HCT116 (cell line): ENCODE data around the gene PFKFB2.

ENCODE experiments used
- EZH2 ChIP-seq: fragments of 200-600 bp; sonication (generic); IDR thresholded peaks from 2 replicates; pipeline ENCODE4 v1.6.1; 2017; ENCODE audit warnings: antibody characterized with exemption, mixed run types
- EZH2phosphoT487 ChIP-seq: fragments of 200-600 bp; IDR thresholded peaks from 2 replicates; pipeline ENCODE4 v1.6.1; 2018; ENCODE audit warnings: antibody characterized with exemption, borderline replicate concordance
- POLR2A ChIP-seq: IDR thresholded peaks from 2 replicates; pipeline ENCODE4 v1.7.0; 2011; ENCODE audit warnings: borderline replicate concordance; ENCODE audit not compliant: insufficient read depth, insufficient read length; ENCODE audit errors: extremely low read depth
- POLR2AphosphoS5 ChIP-seq: IDR thresholded peaks from 2 replicates; pipeline ENCODE4 v1.6.1; 2011; ENCODE audit warnings: mild to moderate bottlenecking, low read depth, low read length, moderate library complexity
- RAD21 ChIP-seq: IDR thresholded peaks from 2 replicates; pipeline ENCODE4 v1.6.1; 2012; ENCODE audit warnings: low read depth, mild to moderate bottlenecking
- SP1 ChIP-seq: IDR thresholded peaks from 2 replicates; pipeline ENCODE4 v1.6.1; 2012; ENCODE audit warnings: low read depth
- TCF7L2 ChIP-seq: IDR thresholded peaks from 2 replicates; pipeline ENCODE4 v1.7.0; 2011; ENCODE audit warnings: borderline replicate concordance, inconsistent platforms; ENCODE audit not compliant: insufficient read depth, insufficient read length; ENCODE audit errors: extremely low read depth
- ZNF274 ChIP-seq: fragments of 200-500 bp; sonication (Bioruptor generic); IDR thresholded peaks from 2 replicates; pipeline ENCODE4 v1.6.1; 2014; ENCODE audit warnings: mild to moderate bottlenecking, low read depth, low read length, inconsistent platforms
- TF ChIP-seq, protein P1 (sequence below): IDR thresholded peaks from 2 replicates; pipeline ENCODE4 v1.6.1; 2012; ENCODE audit warnings: low read depth
- TF ChIP-seq, protein P2 (sequence below), 3 experiments: fragments of 200-600 bp in 1 of 3; sonication (generic) in 1 of 3; IDR thresholded peaks in 2 of 3; conservative IDR thresholded peaks in 1 of 3; 2 replicates each; pipeline ENCODE4 v1.5.1; 2012 to 2017; ENCODE audit warnings: low read depth in 2 of 3, low read length in 2 of 3, antibody characterized with exemption in 1 of 3, borderline replicate concordance in 1 of 3, control low read depth in 1 of 3, mild to moderate bottlenecking in 1 of 3, mixed read lengths in 1 of 3, mixed run types in 1 of 3, moderate library complexity in 1 of 3; ENCODE audit not compliant: insufficient read depth in 1 of 3

DNA sequence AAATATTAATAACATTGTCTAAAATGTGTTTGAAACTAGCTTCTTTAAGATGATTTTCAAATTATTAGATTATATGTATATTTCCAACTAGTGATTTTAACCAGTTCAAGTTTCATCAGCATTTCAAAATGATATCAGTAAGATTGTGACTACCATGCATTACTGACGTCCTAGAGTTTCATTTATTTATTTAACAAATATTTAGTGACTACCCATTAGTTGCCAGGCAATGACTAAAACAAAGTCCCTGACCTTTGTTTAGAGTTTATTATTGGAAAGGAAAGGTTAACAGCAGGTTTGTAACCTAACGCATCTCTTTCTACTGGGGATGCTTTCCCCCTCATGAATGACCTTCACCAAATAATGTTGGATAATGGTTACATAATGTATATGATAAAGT is 28.0 kb downstream of the PFKFB2 start:
- TF ChIP-seq, protein P1, sequence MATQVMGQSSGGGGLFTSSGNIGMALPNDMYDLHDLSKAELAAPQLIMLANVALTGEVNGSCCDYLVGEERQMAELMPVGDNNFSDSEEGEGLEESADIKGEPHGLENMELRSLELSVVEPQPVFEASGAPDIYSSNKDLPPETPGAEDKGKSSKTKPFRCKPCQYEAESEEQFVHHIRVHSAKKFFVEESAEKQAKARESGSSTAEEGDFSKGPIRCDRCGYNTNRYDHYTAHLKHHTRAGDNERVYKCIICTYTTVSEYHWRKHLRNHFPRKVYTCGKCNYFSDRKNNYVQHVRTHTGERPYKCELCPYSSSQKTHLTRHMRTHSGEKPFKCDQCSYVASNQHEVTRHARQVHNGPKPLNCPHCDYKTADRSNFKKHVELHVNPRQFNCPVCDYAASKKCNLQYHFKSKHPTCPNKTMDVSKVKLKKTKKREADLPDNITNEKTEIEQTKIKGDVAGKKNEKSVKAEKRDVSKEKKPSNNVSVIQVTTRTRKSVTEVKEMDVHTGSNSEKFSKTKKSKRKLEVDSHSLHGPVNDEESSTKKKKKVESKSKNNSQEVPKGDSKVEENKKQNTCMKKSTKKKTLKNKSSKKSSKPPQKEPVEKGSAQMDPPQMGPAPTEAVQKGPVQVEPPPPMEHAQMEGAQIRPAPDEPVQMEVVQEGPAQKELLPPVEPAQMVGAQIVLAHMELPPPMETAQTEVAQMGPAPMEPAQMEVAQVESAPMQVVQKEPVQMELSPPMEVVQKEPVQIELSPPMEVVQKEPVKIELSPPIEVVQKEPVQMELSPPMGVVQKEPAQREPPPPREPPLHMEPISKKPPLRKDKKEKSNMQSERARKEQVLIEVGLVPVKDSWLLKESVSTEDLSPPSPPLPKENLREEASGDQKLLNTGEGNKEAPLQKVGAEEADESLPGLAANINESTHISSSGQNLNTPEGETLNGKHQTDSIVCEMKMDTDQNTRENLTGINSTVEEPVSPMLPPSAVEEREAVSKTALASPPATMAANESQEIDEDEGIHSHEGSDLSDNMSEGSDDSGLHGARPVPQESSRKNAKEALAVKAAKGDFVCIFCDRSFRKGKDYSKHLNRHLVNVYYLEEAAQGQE: no peak
- TF ChIP-seq, protein P2, sequence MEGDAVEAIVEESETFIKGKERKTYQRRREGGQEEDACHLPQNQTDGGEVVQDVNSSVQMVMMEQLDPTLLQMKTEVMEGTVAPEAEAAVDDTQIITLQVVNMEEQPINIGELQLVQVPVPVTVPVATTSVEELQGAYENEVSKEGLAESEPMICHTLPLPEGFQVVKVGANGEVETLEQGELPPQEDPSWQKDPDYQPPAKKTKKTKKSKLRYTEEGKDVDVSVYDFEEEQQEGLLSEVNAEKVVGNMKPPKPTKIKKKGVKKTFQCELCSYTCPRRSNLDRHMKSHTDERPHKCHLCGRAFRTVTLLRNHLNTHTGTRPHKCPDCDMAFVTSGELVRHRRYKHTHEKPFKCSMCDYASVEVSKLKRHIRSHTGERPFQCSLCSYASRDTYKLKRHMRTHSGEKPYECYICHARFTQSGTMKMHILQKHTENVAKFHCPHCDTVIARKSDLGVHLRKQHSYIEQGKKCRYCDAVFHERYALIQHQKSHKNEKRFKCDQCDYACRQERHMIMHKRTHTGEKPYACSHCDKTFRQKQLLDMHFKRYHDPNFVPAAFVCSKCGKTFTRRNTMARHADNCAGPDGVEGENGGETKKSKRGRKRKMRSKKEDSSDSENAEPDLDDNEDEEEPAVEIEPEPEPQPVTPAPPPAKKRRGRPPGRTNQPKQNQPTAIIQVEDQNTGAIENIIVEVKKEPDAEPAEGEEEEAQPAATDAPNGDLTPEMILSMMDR (IDR thresholded peaks at IDR 0.05 in 2 of 3, conservative IDR thresholded peaks at IDR 0.05 in 1 of 3; ENCODE audit: borderline replicate concordance in 1 of 3, insufficient read depth in 1 of 3, low read depth in 2 of 3, low read length in 2 of 3): no peak
- TF ChIP-seq SP1 (no peak), POLR2A (no peak), POLR2AphosphoS5 (no peak), EZH2phosphoT487 (no peak), TCF7L2 (no peak), RAD21 (no peak), EZH2 (no peak), ZNF274 (no peak)
